SK-N-MC (cell line): ENCODE results near the gene GPN2.

Experiments used
- DNase-seq: peaks from one replicate; pipeline ENCODE4 v3.0.0-alpha.2; 2011; ENCODE audit warnings: low read depth, low spot score
- H3K27ac ChIP-seq: fragments of 200-600 bp; sonication (generic); 2 replicates; pipeline ENCODE4 v1.5.1; 2016; ENCODE audit warnings: mixed run types
- H3K36me3 ChIP-seq: fragments of 200-600 bp; sonication (generic); 2 replicates; pipeline ENCODE4 v1.6.1; 2017; ENCODE audit warnings: antibody characterized with exemption, low read length, mixed read lengths; ENCODE audit not compliant: insufficient read depth
- H3K4me3 ChIP-seq: fragments of 200-600 bp; sonication (generic); 2 replicates; pipeline ENCODE4 v1.5.1; 2016
- H3K9ac ChIP-seq: fragments of 200-600 bp; sonication (generic); 2 replicates; pipeline ENCODE4 v1.8.0; 2017; ENCODE audit warnings: mixed run types, mixed read lengths; ENCODE audit not compliant: insufficient read length
- H3K9me3 ChIP-seq: fragments of 200-600 bp; sonication (generic); 2 replicates; pipeline ENCODE4 v1.6.1; 2017; ENCODE audit warnings: low read depth, mild to moderate bottlenecking, antibody characterized with exemption, low read length, moderate library complexity, mixed read lengths
- EZH2 ChIP-seq: fragments of 200-600 bp; sonication (generic); IDR thresholded peaks from one replicate; pipeline ENCODE4 v1.6.1; 2017; ENCODE audit warnings: antibody characterized with exemption
- FOXP2 ChIP-seq: optimal IDR thresholded peaks from 2 replicates; pipeline ENCODE3; 2011; ENCODE audit warnings: mild to moderate bottlenecking, moderate library complexity; ENCODE audit not compliant: insufficient read depth; ENCODE audit errors: extremely low read length, control extremely low read depth
- POLR2AphosphoS5 ChIP-seq: IDR thresholded peaks from 2 replicates; pipeline ENCODE4 v1.6.1; 2012; ENCODE audit warnings: mild to moderate bottlenecking, low read depth, low read length, borderline replicate concordance

Gene GPN2

GRCh38 chr1:26910343-26911160, 20.5 kb upstream of the GPN2 start:
- no peak overlapping the region for H3K27ac ChIP-seq
- no peak overlapping the region for H3K4me3 ChIP-seq
- no peak for TF ChIP-seq FOXP2
- TF ChIP-seq POLR2AphosphoS5: no peak
- TF ChIP-seq EZH2: no peak

GRCh38 chr1:26909951-26910342, 19.9 kb upstream of the GPN2 start:
- no peak for DNase-seq
- Histone ChIP-seq H3K27ac (no peak overlapping the region), H3K4me3 (no peak overlapping the region), H3K9ac (no peak overlapping the region), H3K36me3 (no peaks in the 10 kb centered on the region), H3K9me3 (no peaks in the 10 kb centered on the region)
- TF ChIP-seq POLR2AphosphoS5 (no peak), EZH2 (no peak), FOXP2 (no peak)

More at GRCh38 chr1:26910343-26911160, 20.5 kb upstream of the GPN2 start:
- Histone ChIP-seq H3K36me3 (no peaks in the 10 kb centered on the region), H3K9me3 (no peaks in the 10 kb centered on the region), H3K9ac (no peak overlapping the region)
- DNase-seq: no peak

- Histone ChIP-seq H3K9me3 (no peaks in the 10 kb centered on the region), H3K27ac (no peak overlapping the region), H3K4me3 (no peak overlapping the region), H3K36me3 (no peaks in the 10 kb centered on the region), H3K9ac (no peak overlapping the region)
- no peak for DNase-seq
- no peak for TF ChIP-seq FOXP2
- no peak for TF ChIP-seq POLR2AphosphoS5
- TF ChIP-seq EZH2: no peak
Observed at GRCh38 chr1:26907071-26907917, 17.2 kb upstream of the GPN2 start.

GRCh38 chr1:26900815-26901511, 10.9 kb upstream of the GPN2 start:
- DNase-seq: no peak
- H3K9me3 ChIP-seq: no peaks in the 10 kb centered on the region
- peak overlapping the region; percentile 83 for H3K4me3 ChIP-seq
- peak overlapping the region; percentile 97 for H3K9ac ChIP-seq
- TF ChIP-seq EZH2 (no peak), POLR2AphosphoS5 (no peak), FOXP2 (no peak)
- peak overlapping the region; percentile 79 for H3K27ac ChIP-seq
- H3K36me3 ChIP-seq: peaks cover 8% of the 10 kb centered on the region; the same call in 1 of the 2 replicates

- Histone ChIP-seq H3K27ac (peak within 1 kb of the TSS; percentile 79), H3K9ac (peak within 1 kb of the TSS; percentile 97), H3K4me3 (peak within 1 kb of the TSS; percentile 83), H3K9me3 (no peaks in the 10 kb centered on the region), H3K36me3 (peaks cover 11% of the 10 kb centered on the region; the same call in 1 of the 2 replicates)
- peak; percentile 98 for TF ChIP-seq POLR2AphosphoS5
- TF ChIP-seq FOXP2: no peak
- peak; percentile 92 for DNase-seq
Observed at GRCh38 chr1:26900001-26900814, 10.1 kb upstream of the GPN2 start, which contains the start of gene GPATCH3. Gene GPATCH3, minus strand, starts transcription at chr1:26900467. Its CDS starts 25 bp downstream, at chr1:26900442.

GRCh38 chr1:26897351-26897750, 7.3 kb upstream of the GPN2 start:
- H3K4me3 ChIP-seq: no peak overlapping the region
- TF ChIP-seq FOXP2: no peak
- TF ChIP-seq EZH2: no peak
- TF ChIP-seq POLR2AphosphoS5: no peak
- peaks cover 36% of the 10 kb centered on the region; the same call in 1 of the 2 replicates for H3K36me3 ChIP-seq
- H3K9ac ChIP-seq: no peak overlapping the region
- no peak for DNase-seq
- H3K9me3 ChIP-seq: no peaks in the 10 kb centered on the region
- H3K27ac ChIP-seq: no peak overlapping the region

GRCh38 chr1:26894263-26894662, 4.2 kb upstream of the GPN2 start:
- peaks cover 40% of the 10 kb centered on the region; the same call in 1 of the 2 replicates for H3K36me3 ChIP-seq
- H3K9ac ChIP-seq: no peak overlapping the region
- H3K27ac ChIP-seq: no peak overlapping the region
- no peak overlapping the region for H3K4me3 ChIP-seq
- DNase-seq: no peak
- TF ChIP-seq POLR2AphosphoS5 (no peak), EZH2 (no peak), FOXP2 (no peak)
- H3K9me3 ChIP-seq: no peaks in the 10 kb centered on the region

GRCh38 chr1:26890467-26890796, 349 bp upstream of the GPN2 start:
- no peak for DNase-seq
- peaks cover 51% of the 10 kb centered on the region for H3K36me3 ChIP-seq
- peak overlapping the region; percentile 96 for H3K9ac ChIP-seq
- no peaks in the 10 kb centered on the region for H3K9me3 ChIP-seq
- peak overlapping the region; percentile 98 for H3K4me3 ChIP-seq
- peak overlapping the region; percentile 90 for H3K27ac ChIP-seq
- no peak; the same call in 1 of the 2 replicates for TF ChIP-seq POLR2AphosphoS5
- TF ChIP-seq EZH2: no peak
- TF ChIP-seq FOXP2: no peak
